Stimulated activated CD8-positive, alpha-beta memory T cell treated with anti-CD3 and anti-CD28 coated beads, Interleukin-15, amount 100 ng/mL, for 4 hours (primary cell): ENCODE results near the gene ARHGDIA.
"Not testable (repeated sequence)": the region's sequence is repeated elsewhere in the genome, so short reads cannot be mapped to it uniquely, and the experiment has no call there.

ENCODE experiments used
- DNase-seq, 2 donors: peaks; one replicate each; pipeline ENCODE4 v3.0.0-alpha.2; 2020; ENCODE audit warnings: low read depth in 2 of 2

Gene ARHGDIA

DNA sequence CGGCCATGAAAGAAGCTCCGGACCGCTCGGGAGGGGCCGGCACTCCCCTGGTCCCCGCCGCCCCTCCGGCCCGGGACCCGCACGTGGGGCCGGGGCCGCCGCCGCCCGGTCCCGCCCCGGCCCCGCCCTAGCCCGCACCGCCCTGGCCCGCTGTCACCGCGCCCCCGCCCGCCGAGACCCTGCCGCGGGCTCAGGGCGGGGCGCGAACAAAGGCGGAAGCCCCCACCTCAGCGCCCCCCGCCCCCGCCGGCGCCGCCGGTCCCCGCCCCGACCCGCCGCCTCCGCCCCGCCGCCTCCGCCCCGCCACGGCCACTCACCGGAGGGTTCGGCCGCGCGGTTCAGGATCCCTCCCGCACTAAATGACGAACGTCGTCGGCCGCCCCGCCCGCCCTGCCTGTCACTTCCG is at the start of gene ARHGDIA:
ARHGDIA (minus strand) TSS at position 357 of the 406 bp plus-strand sequence. CDS start 1,407 bp downstream, outside the sequence.
- DNase-seq = no peak

DNA sequence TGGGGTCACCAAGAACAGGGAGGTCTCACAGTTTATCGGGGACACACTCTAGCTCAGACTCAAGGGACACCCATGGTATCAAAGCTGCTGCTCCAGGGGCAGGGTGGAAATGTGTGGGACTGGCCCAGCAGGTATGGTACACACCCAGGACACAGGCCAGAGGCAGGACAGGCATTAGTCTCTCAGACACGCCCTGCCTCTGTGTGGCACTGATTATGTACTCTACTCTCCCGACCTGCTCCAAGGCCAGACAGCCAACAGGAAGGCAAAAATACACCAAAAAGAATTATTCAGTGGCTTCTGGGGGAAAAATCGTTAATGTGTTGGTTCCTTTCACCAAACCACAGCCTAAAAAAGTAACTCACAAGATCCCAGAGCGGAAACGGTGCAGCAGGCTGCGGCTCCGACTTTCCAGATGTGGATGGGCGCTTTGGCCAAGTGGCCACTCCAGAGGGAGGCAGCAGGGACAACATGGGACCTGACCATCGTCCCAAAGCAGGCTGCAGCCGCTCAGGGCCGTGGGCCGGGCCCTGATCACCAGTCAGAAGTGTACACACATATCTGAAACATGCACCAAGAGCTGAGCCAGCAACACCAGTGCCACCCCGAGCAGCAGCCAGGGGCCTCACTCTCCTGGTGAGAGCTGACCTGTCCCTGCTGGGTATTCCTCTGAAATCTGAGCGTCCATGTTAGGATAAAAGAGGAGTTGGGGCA is 47.9 kb upstream of the ARHGDIA start:
- no peak for DNase-seq

- not testable (repeated sequence) for DNase-seq
Measured at GRCh38 chr17:81918333-81918669, 47.2 kb upstream of the ARHGDIA start.

DNA sequence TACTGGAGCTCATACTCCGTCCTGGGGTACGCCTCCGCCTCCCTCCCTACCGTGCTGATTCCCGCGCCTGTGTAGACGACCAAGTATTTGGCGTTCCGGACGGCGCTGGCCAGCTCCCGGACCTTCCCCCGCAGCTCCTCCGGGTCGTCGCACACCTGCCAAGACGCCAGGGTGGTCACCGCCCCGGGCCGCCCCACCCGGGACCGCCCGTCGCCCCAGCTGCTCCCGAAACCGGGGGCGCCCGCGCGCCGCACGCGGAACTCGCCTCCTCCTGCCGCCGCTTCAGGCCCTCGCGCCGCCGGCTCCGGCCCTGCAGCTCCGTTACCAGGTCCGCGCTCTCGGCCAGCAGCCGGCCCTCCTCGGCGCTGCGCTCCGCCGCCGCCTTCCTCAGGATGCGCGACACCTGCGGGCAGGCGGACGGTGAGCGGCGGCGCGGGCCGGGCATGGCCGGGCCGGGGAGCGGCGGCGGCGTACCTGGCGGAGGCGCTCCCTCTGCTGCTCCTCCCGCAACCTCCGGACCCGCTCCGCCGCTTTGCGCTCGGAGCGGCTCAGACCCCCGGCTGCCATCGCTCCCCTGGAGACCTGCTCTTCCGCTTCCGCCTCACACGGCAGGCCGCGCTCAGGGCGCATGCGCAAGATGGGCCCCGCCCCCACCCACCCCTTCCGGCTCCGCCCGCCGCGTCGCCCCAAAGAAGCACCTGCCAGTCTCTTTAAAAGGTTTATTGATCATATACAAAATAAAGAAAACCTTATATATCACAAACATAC is 46.6 kb upstream of the ARHGDIA start, which contains the start of gene SIRT7:
SIRT7 (minus strand) TSS at position 612 of the 768 bp plus-strand sequence; CDS start at position 567, 45 bp downstream.
- DNase-seq = peak; percentile 60 to 72

- DNase-seq = no peak
Measured at GRCh38 chr17:81916234-81917001, 45.3 kb upstream of the ARHGDIA start.

- no peak for DNase-seq
Measured at GRCh38 chr17:81915331-81915730, 44.2 kb upstream of the ARHGDIA start.

DNA sequence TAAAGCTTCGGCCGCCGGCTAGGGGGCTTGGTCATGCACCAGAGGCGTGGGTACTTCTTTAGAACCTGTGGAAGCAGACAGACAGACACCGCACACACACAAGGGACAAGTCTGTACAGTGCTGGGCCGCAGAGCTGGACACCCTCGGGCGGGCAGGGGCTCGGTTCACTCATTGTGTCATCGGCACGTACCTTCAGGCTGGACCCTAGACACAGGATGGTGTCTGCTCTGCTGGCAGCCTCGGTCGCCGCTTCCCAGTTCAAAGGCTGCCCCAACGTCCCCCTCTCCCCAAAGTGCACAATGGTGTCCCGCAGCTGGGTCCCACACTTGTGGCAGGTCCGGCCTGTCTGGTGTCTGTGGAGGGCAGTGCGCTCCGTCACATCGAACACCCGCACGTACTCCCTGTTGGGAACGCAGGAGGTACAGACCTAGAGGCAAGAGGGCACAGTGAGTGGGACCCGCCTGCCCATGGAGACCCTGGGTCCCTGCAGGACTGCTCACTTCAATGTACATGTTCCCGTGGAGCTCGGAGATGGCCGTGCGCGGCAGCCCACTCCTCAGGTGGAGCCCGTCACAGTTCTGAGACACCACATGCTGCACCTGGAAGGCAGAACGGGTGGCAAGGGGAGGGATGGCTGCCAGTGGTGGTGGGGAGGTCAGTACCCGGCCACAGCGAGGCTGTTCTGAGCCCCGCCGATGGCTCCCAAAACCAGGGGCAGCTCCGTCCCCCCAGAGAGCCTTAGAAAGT is 43.1 kb upstream of the ARHGDIA start:
- DNase-seq = no peak

DNA sequence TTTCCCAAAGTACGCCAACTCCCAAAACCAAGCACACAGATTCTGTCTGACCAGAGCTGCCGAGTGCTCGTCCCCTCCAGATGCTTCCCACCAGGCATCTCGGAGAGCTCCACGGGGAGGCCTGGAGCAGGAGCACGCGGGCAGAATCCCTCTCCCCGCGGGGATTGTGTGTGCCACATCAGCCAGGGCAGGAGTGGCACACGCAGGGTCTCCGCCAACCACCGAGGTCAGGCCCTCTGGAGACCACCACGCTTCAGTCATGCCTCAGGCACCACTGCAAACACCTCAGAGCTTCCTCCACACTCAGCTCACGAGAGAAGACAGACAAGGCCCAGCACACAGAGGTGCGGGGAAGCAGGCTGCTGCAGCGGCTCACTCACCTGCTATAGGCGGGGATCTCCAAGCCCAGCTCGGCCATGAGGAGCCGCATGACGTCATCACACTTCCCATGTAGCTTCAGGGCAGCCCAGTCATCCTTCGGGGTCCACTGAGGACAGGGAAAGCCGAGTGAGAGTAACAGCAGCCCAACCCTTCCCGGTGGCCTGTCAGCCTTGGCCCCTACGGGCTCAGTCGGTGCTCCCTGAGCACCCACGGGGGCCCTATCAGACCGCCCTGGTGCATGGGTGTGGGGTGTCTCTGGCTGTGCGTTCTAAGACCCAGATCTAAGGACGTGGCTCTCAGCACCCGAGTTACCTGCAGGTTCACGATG is 42.4 kb upstream of the ARHGDIA start:
- no peak for DNase-seq

DNA sequence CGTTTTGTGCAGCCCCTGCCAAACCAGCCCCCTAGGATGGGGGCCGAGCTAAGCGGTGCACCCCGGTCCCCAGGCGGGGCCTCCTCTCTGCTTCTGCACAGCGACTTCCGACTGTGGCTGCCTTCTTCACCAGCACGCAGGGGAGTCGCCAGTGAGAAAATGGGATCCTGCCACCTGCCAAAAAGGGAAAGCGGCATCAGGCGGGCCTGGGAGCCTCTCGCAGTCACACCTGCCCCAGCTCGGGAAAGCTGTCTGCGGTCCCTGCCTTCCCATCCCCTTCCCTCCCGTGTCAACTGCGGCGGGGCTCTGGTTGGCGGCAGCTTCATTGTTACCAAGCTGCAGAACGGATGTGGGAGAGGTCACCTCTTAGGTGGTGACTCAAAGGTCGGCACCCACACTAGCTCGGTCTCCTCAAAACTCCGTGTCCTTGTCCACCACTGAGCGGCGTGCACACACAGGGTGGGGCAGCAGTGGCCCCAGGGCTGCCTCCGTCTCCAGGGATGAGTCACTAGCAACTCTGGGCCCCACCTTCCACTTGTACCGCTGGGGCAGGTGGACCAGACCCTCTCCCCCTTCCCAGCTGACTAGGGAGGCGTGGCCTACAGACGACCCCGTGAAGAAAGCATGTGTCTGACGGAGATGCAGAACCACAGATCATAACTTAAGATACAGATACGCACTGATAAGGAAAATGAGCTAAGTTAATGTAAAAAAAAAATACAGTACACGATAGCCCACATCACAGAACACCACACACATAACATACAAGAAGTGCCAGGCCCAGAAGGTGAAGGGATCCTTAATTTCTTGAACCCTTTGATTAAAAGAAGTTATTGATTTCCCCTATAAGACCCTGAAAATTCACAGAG is 41.5 kb upstream of the ARHGDIA start:
- DNase-seq = no peak

DNA sequence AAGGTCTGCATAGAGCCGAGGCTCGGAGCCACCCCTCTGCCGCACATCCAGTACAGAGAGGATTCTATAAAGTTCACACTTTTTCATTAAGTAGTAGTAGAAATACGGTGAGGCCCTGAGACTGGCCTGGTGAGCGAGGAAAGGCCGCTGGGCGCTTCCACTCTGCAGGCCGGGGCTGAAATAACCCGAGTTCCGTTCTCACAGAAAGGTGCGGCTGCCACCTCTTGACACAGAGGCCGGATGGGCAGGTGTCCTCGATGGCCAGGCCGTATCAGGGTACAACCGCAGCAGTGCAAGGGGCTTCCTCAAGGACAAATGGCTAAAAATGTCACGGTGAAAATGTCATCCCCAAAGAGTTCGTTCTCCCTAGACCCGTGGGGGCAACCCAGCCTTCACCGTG is 40.8 kb upstream of the ARHGDIA start:
- no peak for DNase-seq

DNA sequence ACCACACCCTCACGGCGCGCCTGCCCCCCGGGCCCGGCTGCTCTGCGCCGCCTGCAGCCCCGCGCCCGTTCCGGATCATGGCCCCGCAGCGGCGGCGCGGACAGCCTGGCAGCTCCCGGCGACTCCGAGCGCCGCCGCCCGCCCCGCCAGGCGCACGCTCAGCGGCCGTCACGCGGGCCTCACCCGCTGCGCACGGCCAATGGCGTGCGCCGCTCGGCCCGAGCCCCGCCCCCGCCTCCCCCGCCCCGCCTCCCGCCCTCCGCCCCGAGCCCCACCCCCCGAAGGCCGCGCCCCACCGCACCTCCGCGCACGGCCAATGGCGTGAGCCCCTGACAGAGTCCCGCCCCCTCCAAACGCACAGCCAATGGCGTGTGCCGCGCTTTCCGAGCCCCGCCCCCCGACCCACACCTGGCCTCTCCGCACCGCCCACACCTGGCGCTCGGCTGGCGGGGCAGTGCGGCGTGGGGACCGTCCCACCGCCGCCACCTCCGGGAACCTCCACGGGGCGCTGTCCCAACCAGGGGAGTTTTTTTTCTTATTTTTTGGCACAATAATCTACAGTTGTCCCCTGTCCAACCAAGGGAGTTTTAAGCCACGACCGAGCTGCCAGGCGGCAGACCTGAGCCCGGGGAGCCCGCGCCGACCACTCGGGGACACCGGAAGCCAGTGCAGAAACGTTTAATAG is 40.3 kb upstream of the ARHGDIA start, which contains the start of gene PCYT2:
PCYT2 (minus strand) TSS at position 123 of the 685 bp plus-strand sequence; CDS start at position 79, 44 bp downstream.
- peak; percentile 83 to 87 for DNase-seq

DNA sequence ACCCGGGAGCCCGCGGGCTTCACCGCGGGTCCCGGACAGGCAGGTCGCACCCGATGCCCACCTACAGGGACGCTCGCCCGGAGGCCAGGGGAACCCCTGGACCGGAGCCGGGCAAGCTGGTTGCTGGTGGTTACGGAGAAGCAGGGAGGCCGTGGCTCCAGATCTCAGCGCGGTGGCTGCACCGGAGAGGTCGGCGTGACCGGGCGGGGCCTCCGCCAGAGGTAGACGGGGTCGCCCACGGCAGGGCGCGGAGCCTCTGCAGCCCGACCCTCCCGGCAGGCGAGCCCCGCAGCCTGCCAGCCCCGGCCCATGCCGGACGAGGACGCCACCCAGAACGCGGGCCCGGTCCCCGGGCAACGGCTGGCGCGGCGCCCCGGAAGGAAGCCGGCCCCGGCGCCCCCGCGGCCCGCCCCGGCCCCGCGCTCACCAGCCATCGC is 39.7 kb upstream of the ARHGDIA start:
- DNase-seq = no peak

GRCh38 chr17:81909966-81910839 is 39.1 kb upstream of the ARHGDIA start:
- no peak for DNase-seq

- DNase-seq = no peak
Measured at GRCh38 chr17:81909231-81909630, 38.1 kb upstream of the ARHGDIA start.

- no peak for DNase-seq
Measured at GRCh38 chr17:81908793-81909192, 37.7 kb upstream of the ARHGDIA start.

DNA sequence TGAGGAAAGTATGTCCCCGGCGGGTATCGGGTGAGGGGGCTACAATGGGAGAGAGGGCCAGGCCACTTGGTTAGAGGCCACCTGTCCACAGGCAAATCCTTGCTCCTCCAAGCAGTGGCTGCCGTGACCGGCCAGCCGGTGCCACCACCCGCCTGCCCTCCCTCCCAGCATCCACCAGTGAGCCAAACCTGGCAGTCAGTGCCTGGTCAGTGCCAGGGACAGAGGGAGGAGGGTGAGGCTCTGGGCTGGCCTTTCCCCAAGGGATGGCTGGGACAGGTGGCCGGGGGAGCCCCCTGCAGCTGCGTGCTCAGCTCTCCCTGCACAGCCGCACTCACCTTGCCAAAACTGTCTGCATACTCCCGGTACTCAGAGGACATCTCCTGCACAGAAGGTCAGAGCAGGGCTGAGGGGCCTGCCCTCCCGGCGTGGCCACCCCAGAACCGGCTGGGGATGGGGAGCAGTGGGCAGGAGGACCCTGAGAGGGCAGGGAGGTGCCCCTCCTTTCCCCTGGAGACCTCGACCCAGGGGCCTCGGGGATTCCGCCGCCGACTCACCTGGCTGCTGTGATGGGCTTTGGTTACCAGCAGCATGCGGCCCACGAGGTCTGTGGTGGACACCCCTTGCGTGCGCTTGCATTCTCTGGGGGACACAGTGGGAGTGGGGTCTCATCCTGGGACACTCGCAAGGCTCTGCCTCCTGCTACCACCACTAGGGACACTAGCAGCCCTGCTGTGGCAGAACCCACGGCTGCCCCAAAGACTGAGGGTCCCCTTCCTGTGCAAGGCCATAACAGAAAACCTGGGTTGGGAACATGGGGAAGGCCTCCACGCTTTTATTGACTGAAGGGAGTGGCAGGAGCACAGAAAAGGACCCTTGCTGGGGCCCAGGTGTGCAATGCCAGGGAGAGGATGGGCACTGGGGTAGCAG is 36.3 kb upstream of the ARHGDIA start:
- no peak for DNase-seq
